ENCODE results near the gene NFXL1.

Gene NFXL1

GRCh38 chr4:47891928-47892327 is 22.5 kb downstream of the NFXL1 start:
- no peak for DNase-seq (ENCODE audit: low spot score)

GRCh38 chr4:47882228-47882627 is 32.2 kb downstream of the NFXL1 start:
- no peak for DNase-seq (ENCODE audit: low spot score)

- no peak for DNase-seq (ENCODE audit: low spot score)
These were observed 34.9 kb downstream of the NFXL1 start for GRCh38 chr4:47879458-47879857.

- no peak for DNase-seq (ENCODE audit: low spot score)
These were observed 37.4 kb downstream of the NFXL1 start for GRCh38 chr4:47876784-47877546.

GRCh38 chr4:47876310-47876709 is 38.1 kb downstream of the NFXL1 start:
- DNase-seq (ENCODE audit: low spot score) = no peak

GRCh38 chr4:47873877-47874541 is 40.4 kb downstream of the NFXL1 start:
- DNase-seq (ENCODE audit: low spot score) = no peak

- no peak for DNase-seq (ENCODE audit: low spot score)
These were observed 50.9 kb downstream of the NFXL1 start for GRCh38 chr4:47863486-47863885.

- peak; percentile 35 for DNase-seq (ENCODE audit: low spot score)
These were observed 52.1 kb downstream of the NFXL1 start for GRCh38 chr4:47862297-47862696.

GRCh38 chr4:47860305-47860704 is 54.1 kb downstream of the NFXL1 start:
- no peak for DNase-seq (ENCODE audit: low spot score)

- DNase-seq (ENCODE audit: low spot score) = no peak
These were observed 56.4 kb downstream of the NFXL1 start for GRCh38 chr4:47858006-47858405.

- DNase-seq (ENCODE audit: low spot score) = no peak
These were observed 57.7 kb downstream of the NFXL1 start for GRCh38 chr4:47856713-47857112.

- peak; percentile 51 for DNase-seq (ENCODE audit: low spot score)
These were observed 59.0 kb downstream of the NFXL1 start for GRCh38 chr4:47855350-47855749.

- no peak for DNase-seq (ENCODE audit: low spot score)
These were observed 62.2 kb downstream of the NFXL1 start for GRCh38 chr4:47852136-47852535.

- no peak for DNase-seq (ENCODE audit: low spot score)
These were observed 64.9 kb downstream of the NFXL1 start for GRCh38 chr4:47849466-47849865.

GRCh38 chr4:47848041-47848440 is 66.3 kb downstream of the NFXL1 start:
- DNase-seq (ENCODE audit: low spot score) = no peak

GRCh38 chr4:47842985-47843384 is 71.4 kb downstream of the NFXL1 start:
- DNase-seq (ENCODE audit: low spot score) = no peak

- DNase-seq (ENCODE audit: low spot score) = no peak
These were observed 74.1 kb downstream of the NFXL1 start for GRCh38 chr4:47840291-47840690.

- DNase-seq (ENCODE audit: low spot score) = no peak
These were observed 75.1 kb downstream of the NFXL1 start for GRCh38 chr4:47839259-47839658.

GRCh38 chr4:47838445-47838844 is 75.9 kb downstream of the NFXL1 start:
- DNase-seq (ENCODE audit: low spot score) = no peak

- DNase-seq (ENCODE audit: low spot score) = no peak
These were observed 76.5 kb downstream of the NFXL1 start, which contains the start of gene CORIN for GRCh38 chr4:47837908-47838294. Gene CORIN (minus strand): TSS chr4:47838067. CDS start chr4:47837949, 118 bp downstream.

GRCh38 chr4:47837094-47837907 is 77.1 kb downstream of the NFXL1 start:
- DNase-seq (ENCODE audit: low spot score) = peak; percentile 12

- peak; percentile 87 for DNase-seq (ENCODE audit: low spot score)
These were observed 77.7 kb downstream of the NFXL1 start for GRCh38 chr4:47836641-47837093.

- no peak for DNase-seq (ENCODE audit: low spot score)
These were observed 78.9 kb downstream of the NFXL1 start for GRCh38 chr4:47835494-47835893.
